ENCODE measurements around the gene ADAMTS17.

The ADAMTS17 gene

DNA sequence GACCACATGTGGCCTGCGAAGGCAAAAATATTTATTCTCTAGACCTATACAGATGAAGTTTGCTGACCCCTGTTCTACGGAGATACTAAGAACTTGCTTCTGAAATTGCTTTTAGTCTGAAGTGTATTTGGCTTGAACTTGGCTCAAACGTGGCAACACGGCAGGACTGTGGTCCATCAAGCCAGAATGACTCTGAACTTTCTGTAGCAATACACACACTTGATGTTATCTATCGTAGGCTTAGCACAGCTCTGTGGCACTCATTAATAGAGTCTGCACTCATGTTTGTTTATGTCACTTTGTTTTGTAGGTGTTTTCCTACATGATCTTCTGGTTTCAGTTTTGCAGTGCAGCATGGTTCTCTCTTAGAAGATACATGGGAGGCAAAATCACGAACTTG lies 298.1 kb downstream of the ADAMTS17 start:
- Histone ChIP-seq H3K27ac (ENCODE audit: low read depth, low read length) (no peak overlapping the region), H3K4me2 (ENCODE audit: low read length) (no peak overlapping the region), H3K79me2 (ENCODE audit: control insufficient read depth, low read length) (no peaks in the 10 kb centered on the region), H3K9me3 (ENCODE audit: control insufficient read depth, insufficient read depth, low read length) (no peaks in the 10 kb centered on the region), H3F3A (ENCODE audit: control insufficient read depth, insufficient read depth) (no peaks in the 10 kb centered on the region), H3K4me1 (ENCODE audit: control insufficient read depth, low read length) (no peaks in the 10 kb centered on the region), H4K20me1 (ENCODE audit: control insufficient read depth, insufficient read depth, low read depth, low read length) (no peaks in the 10 kb centered on the region), H3K9me2 (replicated peaks; ENCODE audit: control insufficient read depth, low read length) (no peaks in the 10 kb centered on the region), H3K36me3 (ENCODE audit: control insufficient read depth, low read length) (no peaks in the 10 kb centered on the region), H3K4me3 (ENCODE audit: low read length) (no peak overlapping the region), H3K27me3 (ENCODE audit: control insufficient read depth, low read length) (peaks cover 7% of the 10 kb centered on the region)
- TF ChIP-seq, protein P1, sequence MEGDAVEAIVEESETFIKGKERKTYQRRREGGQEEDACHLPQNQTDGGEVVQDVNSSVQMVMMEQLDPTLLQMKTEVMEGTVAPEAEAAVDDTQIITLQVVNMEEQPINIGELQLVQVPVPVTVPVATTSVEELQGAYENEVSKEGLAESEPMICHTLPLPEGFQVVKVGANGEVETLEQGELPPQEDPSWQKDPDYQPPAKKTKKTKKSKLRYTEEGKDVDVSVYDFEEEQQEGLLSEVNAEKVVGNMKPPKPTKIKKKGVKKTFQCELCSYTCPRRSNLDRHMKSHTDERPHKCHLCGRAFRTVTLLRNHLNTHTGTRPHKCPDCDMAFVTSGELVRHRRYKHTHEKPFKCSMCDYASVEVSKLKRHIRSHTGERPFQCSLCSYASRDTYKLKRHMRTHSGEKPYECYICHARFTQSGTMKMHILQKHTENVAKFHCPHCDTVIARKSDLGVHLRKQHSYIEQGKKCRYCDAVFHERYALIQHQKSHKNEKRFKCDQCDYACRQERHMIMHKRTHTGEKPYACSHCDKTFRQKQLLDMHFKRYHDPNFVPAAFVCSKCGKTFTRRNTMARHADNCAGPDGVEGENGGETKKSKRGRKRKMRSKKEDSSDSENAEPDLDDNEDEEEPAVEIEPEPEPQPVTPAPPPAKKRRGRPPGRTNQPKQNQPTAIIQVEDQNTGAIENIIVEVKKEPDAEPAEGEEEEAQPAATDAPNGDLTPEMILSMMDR (IDR thresholded peaks at IDR 0.05; ENCODE audit: low read depth, low read length, poor library complexity, severe bottlenecking): no peak
- no peak for TF ChIP-seq EZH2phosphoT487 (IDR thresholded peaks at IDR 0.05; ENCODE audit: borderline replicate concordance, low read length)

DNA sequence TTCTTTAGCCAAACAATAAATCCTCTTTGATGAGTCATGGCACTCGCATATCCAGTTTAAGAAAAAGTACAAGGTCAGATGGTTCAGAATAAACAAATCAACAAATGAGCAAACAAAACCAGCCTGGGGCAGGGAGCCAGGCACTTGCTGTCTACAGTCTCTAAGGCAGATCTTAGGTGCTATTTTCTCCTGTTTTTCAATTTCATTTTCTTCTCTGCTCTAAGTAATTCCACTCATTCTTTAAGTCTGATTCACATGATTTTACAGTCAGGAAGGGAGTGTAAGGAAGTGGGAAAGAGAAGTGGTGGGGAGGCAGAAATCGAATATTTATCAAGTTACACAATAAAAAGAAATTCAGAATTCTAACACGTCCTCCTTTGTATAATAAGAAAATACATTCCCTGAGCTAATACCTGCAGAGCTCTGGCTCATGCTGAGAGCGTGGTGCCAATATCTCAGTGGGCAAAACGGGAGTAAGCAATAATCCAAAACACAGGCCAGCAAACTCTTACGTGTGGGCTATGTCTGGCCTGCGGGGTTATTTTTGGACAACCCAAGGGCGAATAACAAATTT lies 298.6 kb downstream of the ADAMTS17 start:
- Histone ChIP-seq H3K4me1 (ENCODE audit: control insufficient read depth, low read length) (no peaks in the 10 kb centered on the region), H3K4me3 (ENCODE audit: low read length) (no peak overlapping the region), H3K27me3 (ENCODE audit: control insufficient read depth, low read length) (peaks cover 7% of the 10 kb centered on the region), H3K36me3 (ENCODE audit: control insufficient read depth, low read length) (no peaks in the 10 kb centered on the region), H4K20me1 (ENCODE audit: control insufficient read depth, insufficient read depth, low read depth, low read length) (no peaks in the 10 kb centered on the region), H3K27ac (ENCODE audit: low read depth, low read length) (no peak overlapping the region), H3F3A (ENCODE audit: control insufficient read depth, insufficient read depth) (no peaks in the 10 kb centered on the region), H3K79me2 (ENCODE audit: control insufficient read depth, low read length) (no peaks in the 10 kb centered on the region), H3K9me3 (ENCODE audit: control insufficient read depth, insufficient read depth, low read length) (no peaks in the 10 kb centered on the region), H3K4me2 (ENCODE audit: low read length) (no peak overlapping the region), H3K9me2 (replicated peaks; ENCODE audit: control insufficient read depth, low read length) (no peaks in the 10 kb centered on the region)
- TF ChIP-seq, protein P1 (IDR thresholded peaks at IDR 0.05; ENCODE audit: low read depth, low read length, poor library complexity, severe bottlenecking): no peak
- TF ChIP-seq EZH2phosphoT487 (IDR thresholded peaks at IDR 0.05; ENCODE audit: borderline replicate concordance, low read length): no peak

DNA sequence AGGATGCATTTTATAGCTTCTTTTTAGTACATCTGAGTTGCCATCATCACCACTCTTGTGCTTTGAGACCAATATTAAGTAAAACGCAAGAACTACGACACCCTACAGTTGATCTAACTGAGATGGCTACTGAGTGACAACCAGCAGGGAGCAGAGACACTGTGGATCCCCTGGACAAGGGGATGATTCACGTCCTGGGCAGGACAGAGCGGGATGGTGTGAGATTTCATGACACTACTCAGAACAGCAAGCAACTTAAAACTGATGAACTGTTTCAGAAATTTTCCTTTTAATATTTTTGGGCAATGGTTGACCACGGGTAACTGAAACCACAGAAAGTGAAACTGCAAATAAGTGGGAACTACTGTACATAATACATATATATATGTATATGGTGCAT lies 299.2 kb downstream of the ADAMTS17 start:
- Histone ChIP-seq H3K27ac (ENCODE audit: low read depth, low read length) (no peak overlapping the region), H3K36me3 (ENCODE audit: control insufficient read depth, low read length) (no peaks in the 10 kb centered on the region), H3K4me3 (ENCODE audit: low read length) (no peak overlapping the region), H3K4me2 (ENCODE audit: low read length) (no peak overlapping the region), H3K4me1 (ENCODE audit: control insufficient read depth, low read length) (no peaks in the 10 kb centered on the region), H3K79me2 (ENCODE audit: control insufficient read depth, low read length) (no peaks in the 10 kb centered on the region), H3K9me3 (ENCODE audit: control insufficient read depth, insufficient read depth, low read length) (no peaks in the 10 kb centered on the region), H3K9me2 (replicated peaks; ENCODE audit: control insufficient read depth, low read length) (no peaks in the 10 kb centered on the region), H3K27me3 (ENCODE audit: control insufficient read depth, low read length) (peaks cover 7% of the 10 kb centered on the region), H4K20me1 (ENCODE audit: control insufficient read depth, insufficient read depth, low read depth, low read length) (no peaks in the 10 kb centered on the region), H3F3A (ENCODE audit: control insufficient read depth, insufficient read depth) (no peaks in the 10 kb centered on the region)
- TF ChIP-seq EZH2phosphoT487 (IDR thresholded peaks at IDR 0.05; ENCODE audit: borderline replicate concordance, low read length): no peak
- TF ChIP-seq, protein P1 (IDR thresholded peaks at IDR 0.05; ENCODE audit: low read depth, low read length, poor library complexity, severe bottlenecking): no peak

Measured in DOHH2 (cell line).